Naive thymus-derived CD8-positive, alpha-beta T cell (primary cell): ENCODE results near the gene IPO13. TPM values are rescaled to one million over a fixed set of nuclear protein-coding genes. Genes with fewer than 3 reads are reported as not detected.

Experiments used
- ATAC-seq, 2 donors: fragments of 150-1000 bp; cut with Tn5 transposase in 1 of 2; sonication (Bioruptor Pico), chemical (Tn5 transposase) in 1 of 2; 1 replicate in 1 of 2; 2 replicates in 1 of 2; pipeline ENCODE4 v1.10.0; 2021; ENCODE audit warnings: mild to moderate bottlenecking in 2 of 2, moderate library complexity in 2 of 2
- POLR2A ChIA-PET: fragments of 350-600 bp; sonication (Branson Sonifier 250); formaldehyde crosslinking; loops from one replicate; lab custom pipeline; 2021; ENCODE audit warnings: antibody characterized with exemption; lab: Charles Lee
- DNase-seq, 10 donors: peaks; one replicate each; pipeline versions ENCODE4 v3.0.0 to v3.0.0-alpha.2; 2020 to 2022
- H3K27ac Mint-ChIP-seq, 10 donors: one replicate each; pipeline ENCODE4 v1.8.0; 2020 to 2022; ENCODE audit warnings: mild to moderate bottlenecking in 10 of 10, mixed read lengths in 10 of 10, moderate library complexity in 4 of 10, inconsistent platforms in 1 of 10
- H3K27me3 Mint-ChIP-seq, 5 donors: one replicate each; pipeline ENCODE4 v1.8.0; 2021 to 2022; ENCODE audit warnings: mixed read lengths in 5 of 5
- H3K36me3 Mint-ChIP-seq, 3 donors: one replicate each; pipeline ENCODE4 v1.8.0; 2020 to 2022; ENCODE audit warnings: mixed read lengths in 3 of 3, mild to moderate bottlenecking in 2 of 3, inconsistent platforms in 1 of 3
- H3K4me1 Mint-ChIP-seq, 4 donors: one replicate each; pipeline ENCODE4 v1.8.0; 2021 to 2022; ENCODE audit warnings: mixed read lengths in 4 of 4
- H3K4me3 Mint-ChIP-seq, 10 donors: one replicate each; pipeline ENCODE4 v1.8.0; 2020 to 2022; ENCODE audit warnings: mild to moderate bottlenecking in 10 of 10, mixed read lengths in 10 of 10, moderate library complexity in 6 of 10, inconsistent platforms in 1 of 10
- H3K9me3 Mint-ChIP-seq, 9 donors: one replicate each; pipeline ENCODE4 v1.8.0; 2020 to 2022; ENCODE audit warnings: mixed read lengths in 9 of 9, mild to moderate bottlenecking in 3 of 9, inconsistent platforms in 1 of 9, moderate library complexity in 1 of 9
- polyA plus RNA-seq, 3 donors: library from polyadenylated mRNA; unstranded; fragments of 300-500 nt; fragmentation: Illumina TruSeq; gene quantifications; one replicate each; pipeline ENCODE4 v1.2.3, GENCODE V29; 2021
- total RNA-seq, 8 experiments: library from RNA in 2 of 8; stranded (reverse) in 2 of 8; gene quantifications; one replicate each; pipeline ENCODE4 v1.2.3 and lab custom pipeline; 2021 to 2026

IPO13 gene
- total and polyA plus RNA-seq, 5 experiments from 2014 or later: 13.8 to 24.1 (median 14.5) TPM

- peak overlapping the region in 8 of 10 donors; percentile 4 to 60 (median 38) for H3K4me3 Mint-ChIP-seq
- peaks cover 9 to 35% (median 19%) of the 10 kb centered on the region in 5 donors for H3K27me3 Mint-ChIP-seq
- peak overlapping the region in 2 of 10 donors; percentile 10 to 12 for H3K27ac Mint-ChIP-seq
These were observed 13.9 kb upstream of the IPO13 start for GRCh38 chr1:43932786-43933385.

DNA sequence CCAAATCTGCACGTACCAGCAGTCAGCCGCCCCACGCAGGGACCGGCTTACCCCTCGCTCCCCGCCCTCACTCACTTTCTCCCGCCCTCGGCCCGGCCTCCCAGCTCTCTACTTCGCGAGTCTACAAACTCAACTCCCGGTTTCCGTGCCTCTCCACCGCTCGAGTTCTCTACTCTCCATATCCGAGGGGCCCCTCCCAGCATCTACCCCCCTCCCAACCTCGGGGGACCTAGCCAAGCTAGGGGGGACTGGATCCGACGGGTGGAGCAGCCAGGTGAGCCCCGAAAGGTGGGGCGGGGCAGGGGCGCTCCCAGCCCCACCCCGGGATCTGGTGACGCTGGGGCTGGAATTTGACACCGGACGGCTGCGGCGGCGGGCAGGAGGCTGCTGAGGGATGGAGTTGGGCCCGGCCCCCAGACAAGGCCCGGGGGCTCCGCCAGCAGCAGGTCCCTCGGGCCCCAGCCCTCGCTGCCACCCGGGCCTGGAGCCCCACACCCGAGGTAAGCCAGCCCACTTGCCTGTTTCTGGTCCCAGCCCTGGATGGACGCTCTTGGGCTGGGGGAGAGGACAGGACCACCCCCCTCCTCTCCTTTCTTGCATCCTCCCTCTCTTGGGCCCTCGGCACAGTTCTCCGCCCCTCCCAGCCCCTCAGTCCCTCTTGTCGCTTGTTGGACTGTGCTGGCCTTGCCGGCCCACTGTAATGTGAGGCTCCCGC lies 13.2 kb upstream of the IPO13 start, which contains the start of gene ARTN:
TSS of gene ARTN (plus strand) at position 416 of the 715 bp plus-strand sequence. CDS start 1,856 bp downstream, outside the sequence.
- no peak for ATAC-seq
- POLR2A ChIA-PET: interaction anchor here (0.6 kb wide), 1 partner anchor 860 kb away, joined by 3 read pairs; no protein-coding TSS in a partner anchor
- H3K4me3 Mint-ChIP-seq: peak within 1 kb of the TSS; percentile 7 to 60 (median 48)

More at GRCh38 chr1:43932786-43933385, 13.9 kb upstream of the IPO13 start:
- H3K36me3 Mint-ChIP-seq: peaks cover 0 to 5% (median 0%) of the 10 kb centered on the region in 3 donors
- DNase-seq (no peak), ATAC-seq (no peak)
- POLR2A ChIA-PET: interaction anchor here (0.6 kb wide), 1 partner anchor 861 kb away, joined by 3 read pairs; no protein-coding TSS in a partner anchor
- peaks cover 8 to 30% (median 24%) of the 10 kb centered on the region in 4 donors for H3K4me1 Mint-ChIP-seq
- H3K9me3 Mint-ChIP-seq: no peaks in the 10 kb centered on the region

GRCh38 chr1:43934101-43934985 lies 12.4 kb upstream of the IPO13 start:
- ATAC-seq (peak; percentile 52 to 63), DNase-seq (peak; percentile 20 to 67 (median 48))
- H3K27me3 Mint-ChIP-seq: peaks cover 9 to 35% (median 19%) of the 10 kb centered on the region in 5 donors
- no peaks in the 10 kb centered on the region for H3K9me3 Mint-ChIP-seq
- H3K4me3 Mint-ChIP-seq: peak overlapping the region in 9 of 10 donors; percentile 33 to 71 (median 50)
- H3K4me1 Mint-ChIP-seq: peaks cover 12 to 30% (median 24%) of the 10 kb centered on the region in 4 donors
- peak overlapping the region in 3 of 10 donors; percentile 37 to 53 (median 47) for H3K27ac Mint-ChIP-seq
- H3K36me3 Mint-ChIP-seq: peaks cover 0 to 5% (median 0%) of the 10 kb centered on the region in 3 donors
- POLR2A ChIA-PET: interaction anchor here (1.2 to 1.9 kb wide), 3 partner anchors 13 to 171 kb away, joined by 3 to 8 read pairs (median 4); partner anchors contain the start of genes ATP6V0B and IPO13

More for the DNA sequence above, 13.2 kb upstream of the IPO13 start, which contains the start of gene ARTN:
- DNase-seq: no peak
- peak within 1 kb of the TSS in 4 of 10 donors; percentile 10 to 53 (median 30) for H3K27ac Mint-ChIP-seq
- peaks cover 8 to 30% (median 24%) of the 10 kb centered on the region in 4 donors for H3K4me1 Mint-ChIP-seq
- H3K36me3 Mint-ChIP-seq: peaks cover 0 to 5% (median 0%) of the 10 kb centered on the region in 3 donors
- peaks cover 9 to 35% (median 19%) of the 10 kb centered on the region in 5 donors for H3K27me3 Mint-ChIP-seq
- no peaks in the 10 kb centered on the region for H3K9me3 Mint-ChIP-seq

- H3K4me3 Mint-ChIP-seq: peak overlapping the region in 3 of 10 donors; percentile 11 to 71 (median 41)
- DNase-seq (no peak), ATAC-seq (no peak)
- POLR2A ChIA-PET: interaction anchor here (1.2 to 1.9 kb wide), 4 partner anchors 11 to 172 kb away, joined by 3 to 8 read pairs (median 4); partner anchors contain the start of genes ATP6V0B and IPO13
- H3K9me3 Mint-ChIP-seq: no peaks in the 10 kb centered on the region
- H3K36me3 Mint-ChIP-seq: peaks cover 0 to 4% (median 0%) of the 10 kb centered on the region in 3 donors
- H3K4me1 Mint-ChIP-seq: peaks cover 14 to 30% (median 24%) of the 10 kb centered on the region in 4 donors
- H3K27ac Mint-ChIP-seq: peak overlapping the region in 1 of 10 donors; percentile 37
- peaks cover 9 to 35% (median 19%) of the 10 kb centered on the region in 5 donors for H3K27me3 Mint-ChIP-seq
These were observed 11.8 kb upstream of the IPO13 start for GRCh38 chr1:43934986-43935324.

DNA sequence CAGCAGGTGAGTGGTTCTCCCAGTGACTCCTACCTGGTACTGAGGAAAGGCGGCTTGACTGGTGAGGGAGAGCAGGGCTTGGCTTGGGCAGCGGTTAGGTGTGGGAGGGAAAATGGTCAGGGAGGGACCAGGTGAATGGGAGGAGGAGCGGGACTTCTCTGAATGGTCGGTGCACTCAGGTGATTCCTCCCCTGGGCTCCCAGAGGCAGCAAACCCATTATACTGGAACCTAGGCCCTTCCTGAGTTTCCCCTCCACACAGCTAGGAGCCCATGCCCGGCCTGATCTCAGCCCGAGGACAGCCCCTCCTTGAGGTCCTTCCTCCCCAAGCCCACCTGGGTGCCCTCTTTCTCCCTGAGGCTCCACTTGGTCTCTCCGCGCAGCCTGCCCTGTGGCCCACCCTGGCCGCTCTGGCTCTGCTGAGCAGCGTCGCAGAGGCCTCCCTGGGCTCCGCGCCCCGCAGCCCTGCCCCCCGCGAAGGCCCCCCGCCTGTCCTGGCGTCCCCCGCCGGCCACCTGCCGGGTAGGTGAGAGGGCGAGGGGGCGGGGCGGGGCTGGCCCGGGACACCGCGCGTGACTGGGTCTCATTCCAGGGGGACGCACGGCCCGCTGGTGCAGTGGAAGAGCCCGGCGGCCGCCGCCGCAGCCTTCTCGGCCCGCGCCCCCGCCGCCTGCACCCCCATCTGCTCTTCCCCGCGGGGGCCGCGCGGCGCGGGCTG lies 10.9 kb upstream of the IPO13 start:
- POLR2A ChIA-PET: interaction anchor here (1.2 to 1.9 kb wide), 3 partner anchors 10 to 172 kb away, joined by 3 to 8 read pairs (median 5); partner anchors contain the start of gene ATP6V0B
- Mint-ChIP-seq H3K27ac (no peak overlapping the region), H3K27me3 (peaks cover 9 to 35% (median 19%) of the 10 kb centered on the region in 5 donors), H3K4me1 (peaks cover 14 to 30% (median 24%) of the 10 kb centered on the region in 4 donors), H3K4me3 (peak overlapping the region in 8 of 10 donors; percentile 18 to 77 (median 52)), H3K9me3 (no peaks in the 10 kb centered on the region), H3K36me3 (peaks cover 0 to 5% (median 0%) of the 10 kb centered on the region in 3 donors)
- DNase-seq: no peak
- no peak for ATAC-seq

- peaks cover 0 to 5% (median 0%) of the 10 kb centered on the region in 3 donors for H3K36me3 Mint-ChIP-seq
- H3K9me3 Mint-ChIP-seq: no peaks in the 10 kb centered on the region
- peak; percentile 66 to 70 for ATAC-seq
- POLR2A ChIA-PET: interaction anchor here (1.9 kb wide), 1 partner anchor 9 kb away, joined by 5 read pairs; no protein-coding TSS in a partner anchor
- H3K4me3 Mint-ChIP-seq: peak overlapping the region; percentile 10 to 77 (median 56)
- peaks cover 14 to 30% (median 24%) of the 10 kb centered on the region in 4 donors for H3K4me1 Mint-ChIP-seq
- H3K27me3 Mint-ChIP-seq: peaks cover 9 to 35% (median 19%) of the 10 kb centered on the region in 5 donors
- DNase-seq: peak in 1 of 10 donors; percentile 10
- H3K27ac Mint-ChIP-seq: no peak overlapping the region
These were observed 10.2 kb upstream of the IPO13 start for GRCh38 chr1:43936431-43937151.

DNA sequence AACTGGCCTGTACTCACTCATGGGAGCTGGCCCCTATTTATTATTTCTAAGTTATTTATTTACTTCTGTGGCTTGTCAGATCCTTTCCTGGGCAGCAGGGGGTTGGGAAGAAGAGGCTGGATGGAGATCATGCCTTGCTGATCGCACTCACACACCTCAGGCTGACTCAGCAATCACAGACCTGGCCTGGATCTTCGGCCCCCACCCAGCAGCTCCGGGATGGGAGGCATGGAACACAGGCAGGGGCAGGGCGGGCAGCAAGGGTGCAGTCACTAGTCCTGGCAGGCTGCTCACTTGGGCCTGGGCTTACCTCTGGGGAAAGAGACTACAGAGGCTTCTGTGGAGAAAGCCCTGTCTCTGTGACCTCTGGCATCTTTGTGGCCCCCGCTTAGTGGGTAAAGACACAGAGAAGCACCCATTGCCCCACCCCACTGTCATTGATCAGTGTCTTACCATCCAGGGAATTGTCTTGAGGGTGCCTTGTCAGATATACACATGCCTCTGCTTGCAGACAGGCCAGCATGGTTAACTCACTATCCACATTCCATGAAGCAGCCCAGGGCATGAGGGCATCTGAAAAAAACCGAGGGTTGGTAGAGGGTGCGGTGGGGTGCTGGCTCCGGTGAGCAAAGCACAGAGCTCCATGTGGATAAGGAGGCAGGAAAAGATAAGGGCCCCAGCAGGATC lies 9.4 kb upstream of the IPO13 start:
- peak overlapping the region in 3 of 10 donors; percentile 54 to 77 (median 77) for H3K4me3 Mint-ChIP-seq
- ATAC-seq (no peak), DNase-seq (no peak)
- H3K36me3 Mint-ChIP-seq: peaks cover 0 to 5% (median 0%) of the 10 kb centered on the region in 3 donors
- H3K27ac Mint-ChIP-seq: no peak overlapping the region
- POLR2A ChIA-PET: no interaction called here
- peaks cover 9 to 35% (median 19%) of the 10 kb centered on the region in 5 donors for H3K27me3 Mint-ChIP-seq
- peaks cover 14 to 30% (median 24%) of the 10 kb centered on the region in 4 donors for H3K4me1 Mint-ChIP-seq
- H3K9me3 Mint-ChIP-seq: no peaks in the 10 kb centered on the region

DNA sequence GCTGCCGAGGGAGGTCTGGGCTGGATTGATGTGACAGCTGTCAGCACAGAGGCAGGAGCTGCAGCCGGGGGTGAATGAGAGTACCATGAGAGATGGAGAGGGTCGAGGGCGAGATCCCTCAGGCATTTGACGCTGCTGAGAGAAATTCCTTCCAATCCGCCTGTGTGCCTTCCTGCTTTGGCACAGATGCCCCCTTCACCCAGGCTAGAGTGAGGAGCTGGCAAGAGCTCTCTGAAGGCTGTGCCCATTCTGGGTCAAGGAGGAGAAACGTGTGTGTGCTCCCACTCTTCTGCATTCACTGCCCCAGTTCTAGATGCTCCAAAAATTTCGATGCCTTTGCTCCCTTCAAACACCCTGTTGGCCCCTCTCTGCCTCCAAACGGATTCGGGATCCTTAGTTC lies 8.4 kb upstream of the IPO13 start:
- DNase-seq (no peak), ATAC-seq (no peak)
- Mint-ChIP-seq H3K9me3 (no peaks in the 10 kb centered on the region), H3K4me1 (peaks cover 16 to 32% (median 19%) of the 10 kb centered on the region in 4 donors), H3K4me3 (no peak overlapping the region), H3K27ac (peak overlapping the region in 1 of 10 donors; percentile 18), H3K36me3 (peaks cover 0 to 5% (median 0%) of the 10 kb centered on the region in 3 donors), H3K27me3 (peaks cover 4 to 25% (median 13%) of the 10 kb centered on the region in 5 donors)
- POLR2A ChIA-PET: no interaction called here

GRCh38 chr1:43938892-43939587 lies 7.7 kb upstream of the IPO13 start:
- no peak for ATAC-seq
- Mint-ChIP-seq H3K4me3 (no peak overlapping the region), H3K9me3 (no peaks in the 10 kb centered on the region)

More at GRCh38 chr1:43938892-43939587, 7.7 kb upstream of the IPO13 start:
- DNase-seq: no peak
- Mint-ChIP-seq H3K27ac (no peak overlapping the region), H3K27me3 (peaks cover 4 to 22% (median 11%) of the 10 kb centered on the region in 5 donors), H3K36me3 (peaks cover 0 to 8% (median 0%) of the 10 kb centered on the region in 3 donors), H3K4me1 (peaks cover 14 to 25% (median 16%) of the 10 kb centered on the region in 4 donors)
- POLR2A ChIA-PET: no interaction called here
